ENCODE data around the gene ZNF33B. TPM values are rescaled to one million over a fixed set of nuclear protein-coding genes. Genes with fewer than 3 reads are reported as not detected.

Gene ZNF33B
- 4.5 and 8.4 TPM in 2 replicates for total RNA-seq

DNA sequence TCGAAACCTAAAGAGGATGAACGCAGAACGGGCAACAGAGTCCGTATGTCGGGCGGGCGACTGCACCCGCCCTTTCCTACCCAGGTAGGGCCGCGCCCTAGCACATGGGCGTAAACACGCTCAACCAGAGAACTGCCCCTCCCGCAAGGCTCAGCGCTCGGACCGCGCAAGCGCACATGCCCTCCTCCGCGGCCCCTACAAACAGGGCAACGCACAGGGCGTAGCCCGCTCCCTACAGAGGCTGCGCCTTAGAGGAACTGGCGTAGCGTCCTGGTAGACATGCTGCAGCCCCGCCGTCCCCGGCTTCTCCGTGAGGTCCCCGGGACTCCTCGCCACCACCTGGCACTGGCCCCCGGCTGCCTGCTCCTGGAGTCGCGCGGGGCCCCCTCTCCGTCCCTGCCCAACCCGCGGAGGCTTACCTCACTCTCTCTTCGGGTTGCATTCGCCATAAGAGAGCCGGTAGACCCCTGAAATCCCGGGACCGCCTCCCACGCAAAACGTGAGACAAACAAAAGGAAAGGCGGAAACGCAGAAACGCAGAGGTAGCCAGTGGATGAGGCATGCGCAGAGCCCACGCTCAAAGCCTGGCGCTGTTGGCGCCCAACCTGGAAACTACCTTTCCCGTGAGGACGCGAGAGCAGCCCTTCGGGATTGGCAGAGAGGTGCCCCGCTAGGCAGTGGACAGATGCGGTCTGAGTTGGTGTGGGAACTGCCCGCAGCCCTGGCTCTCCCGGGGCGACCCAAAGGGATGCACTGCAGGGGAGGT is at the start of gene ZNF33B:
ZNF33B (minus strand) TSS at position 516 of the 766 bp plus-strand sequence. CDS start 1,642 bp downstream, outside the sequence.

Other genes starting within 250 kb of the ZNF33B start
- 24.3 and 33.4 TPM in 2 replicates for gene BMS1, start 144.2 kb upstream of the ZNF33B start, total RNA-seq

Data from smooth muscle cell of the umbilical artery (primary cell).